ENCODE measurements around the gene NR2F1.

NR2F1 gene

DNA sequence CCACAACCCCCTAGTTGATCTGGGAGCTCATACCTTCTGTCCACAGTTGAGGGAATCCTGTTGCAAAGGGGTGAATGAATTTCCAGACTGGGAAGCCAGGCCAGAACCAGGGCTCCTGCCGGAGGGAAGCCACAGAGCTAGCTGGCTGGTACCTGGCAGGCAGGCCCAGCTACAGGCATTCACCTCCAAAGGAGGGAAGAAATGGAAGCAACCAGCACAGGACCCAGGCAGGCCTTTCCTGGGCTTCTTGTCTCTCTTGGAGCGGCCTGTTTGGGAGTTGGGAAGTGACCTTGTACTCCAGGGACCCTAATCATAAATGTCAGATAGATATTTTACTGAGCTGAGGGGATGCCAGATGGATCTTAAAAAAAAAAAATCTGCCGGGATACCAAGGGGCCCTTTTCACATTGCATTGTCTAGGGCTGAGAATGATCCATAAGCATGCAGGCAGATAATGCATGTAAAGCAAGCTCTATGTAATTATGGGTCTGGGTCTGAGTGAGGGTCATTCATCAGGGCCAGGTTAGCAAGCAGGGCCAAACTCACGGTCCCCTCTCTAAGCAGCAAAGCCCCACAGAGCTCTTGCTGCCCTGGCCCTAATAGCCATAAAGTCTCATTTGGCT is 8.4 kb downstream of the NR2F1 start:
- DNase-seq: no peak

DNA sequence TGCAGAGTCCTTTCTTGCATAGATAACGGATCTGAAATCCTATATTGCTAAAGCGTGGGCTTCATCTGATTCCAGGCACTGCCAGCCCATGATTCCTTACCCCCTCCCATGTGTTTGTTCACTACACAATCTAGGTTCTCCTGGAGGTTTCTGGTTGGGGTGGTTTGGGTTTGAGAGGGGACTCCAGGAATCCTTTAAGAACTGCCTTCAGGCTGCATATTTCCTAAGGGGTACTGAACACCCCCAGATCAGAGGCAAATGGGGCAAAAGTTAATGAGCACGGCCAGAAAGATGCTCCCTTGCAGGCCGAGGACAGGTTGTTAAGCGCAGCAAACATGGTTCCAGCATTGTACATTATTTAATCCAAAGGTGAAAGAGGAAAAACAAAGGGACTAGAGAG is 9.9 kb downstream of the NR2F1 start:
- DNase-seq: no peak

DNA sequence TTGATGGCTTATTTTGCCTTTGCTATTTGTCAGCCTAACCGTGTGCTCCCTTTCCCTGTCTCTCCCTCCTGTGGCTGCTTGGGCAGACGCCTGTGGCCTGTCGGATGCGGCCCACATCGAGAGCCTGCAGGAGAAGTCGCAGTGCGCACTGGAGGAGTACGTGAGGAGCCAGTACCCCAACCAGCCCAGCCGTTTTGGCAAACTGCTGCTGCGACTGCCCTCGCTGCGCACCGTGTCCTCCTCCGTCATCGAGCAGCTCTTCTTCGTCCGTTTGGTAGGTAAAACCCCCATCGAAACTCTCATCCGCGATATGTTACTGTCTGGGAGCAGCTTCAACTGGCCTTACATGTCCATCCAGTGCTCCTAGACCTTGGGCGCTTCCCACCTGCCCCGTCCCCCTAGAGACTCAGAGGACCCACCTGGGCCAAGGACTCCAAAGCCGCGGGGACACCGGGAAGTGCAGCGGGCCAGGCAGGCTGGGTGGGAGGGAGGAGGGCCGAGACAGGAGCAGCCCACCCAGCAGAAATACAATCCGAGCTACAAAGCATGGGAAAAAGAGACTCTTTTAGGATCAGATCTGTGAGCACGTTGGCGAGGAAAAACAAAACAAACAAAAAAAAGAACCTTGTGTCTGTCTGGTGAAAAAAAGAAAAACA is 10.6 kb downstream of the NR2F1 start:
- DNase-seq: no peak

GRCh38 chr5:93594591-93595419 is 11.8 kb downstream of the NR2F1 start:
- no peak for DNase-seq

GRCh38 chr5:93595420-93596147 is 12.6 kb downstream of the NR2F1 start:
- no peak for DNase-seq

GRCh38 chr5:93596310-93596675 is 13.3 kb downstream of the NR2F1 start:
- no peak for DNase-seq

DNA sequence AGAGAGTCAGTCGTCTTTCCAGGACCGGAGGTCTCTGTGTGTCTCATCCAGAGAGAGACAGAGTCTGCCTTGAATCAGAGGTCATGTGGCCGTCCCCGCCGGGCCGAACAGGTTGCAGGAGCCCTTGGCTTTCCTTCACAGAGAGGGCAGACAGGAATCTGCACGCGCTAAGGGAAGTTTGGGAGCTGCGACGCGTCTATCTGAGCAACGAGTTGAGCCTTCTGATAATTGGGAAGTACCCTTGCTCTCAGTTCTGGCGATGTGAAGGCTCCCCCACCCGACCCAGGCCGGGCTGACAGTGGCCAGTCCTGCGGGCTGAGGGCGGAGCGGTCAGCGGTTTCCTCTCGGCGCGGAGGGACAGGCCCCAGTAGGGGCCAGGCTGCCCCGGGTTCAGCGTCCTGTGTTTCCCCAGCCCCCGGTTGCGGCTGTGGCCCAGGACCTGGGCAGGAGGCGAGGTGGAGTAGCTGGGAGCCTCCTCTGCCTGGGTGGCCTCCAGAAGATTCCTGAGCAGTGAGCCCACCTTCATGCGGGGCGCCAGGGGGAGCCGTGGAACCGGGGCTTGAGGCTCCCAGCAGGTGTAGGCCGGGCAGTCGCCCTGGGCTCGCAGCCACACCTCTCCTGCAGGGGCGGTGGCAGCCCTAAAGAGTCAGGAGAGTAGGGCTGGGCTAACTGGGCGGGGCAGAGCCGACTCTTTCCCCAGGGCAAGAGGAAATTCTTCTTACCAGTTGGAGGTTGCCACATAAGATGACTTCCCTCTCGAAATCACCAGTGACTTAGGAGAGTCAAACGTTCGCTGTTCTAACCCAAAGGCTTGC is 13.9 kb downstream of the NR2F1 start:
- DNase-seq: no peak

- DNase-seq: no peak
These were observed 15.3 kb downstream of the NR2F1 start for GRCh38 chr5:93598091-93599000.

- DNase-seq: no peak
These were observed 16.0 kb downstream of the NR2F1 start for GRCh38 chr5:93599001-93599379.

- DNase-seq: no peak
These were observed 16.5 kb downstream of the NR2F1 start for GRCh38 chr5:93599399-93600120.

GRCh38 chr5:93600409-93601070 is 17.5 kb downstream of the NR2F1 start:
- DNase-seq: no peak

GRCh38 chr5:93601071-93601801 is 18.2 kb downstream of the NR2F1 start:
- no peak for DNase-seq

- DNase-seq: peak; percentile 60
These were observed 18.8 kb downstream of the NR2F1 start for GRCh38 chr5:93601802-93602155.

DNA sequence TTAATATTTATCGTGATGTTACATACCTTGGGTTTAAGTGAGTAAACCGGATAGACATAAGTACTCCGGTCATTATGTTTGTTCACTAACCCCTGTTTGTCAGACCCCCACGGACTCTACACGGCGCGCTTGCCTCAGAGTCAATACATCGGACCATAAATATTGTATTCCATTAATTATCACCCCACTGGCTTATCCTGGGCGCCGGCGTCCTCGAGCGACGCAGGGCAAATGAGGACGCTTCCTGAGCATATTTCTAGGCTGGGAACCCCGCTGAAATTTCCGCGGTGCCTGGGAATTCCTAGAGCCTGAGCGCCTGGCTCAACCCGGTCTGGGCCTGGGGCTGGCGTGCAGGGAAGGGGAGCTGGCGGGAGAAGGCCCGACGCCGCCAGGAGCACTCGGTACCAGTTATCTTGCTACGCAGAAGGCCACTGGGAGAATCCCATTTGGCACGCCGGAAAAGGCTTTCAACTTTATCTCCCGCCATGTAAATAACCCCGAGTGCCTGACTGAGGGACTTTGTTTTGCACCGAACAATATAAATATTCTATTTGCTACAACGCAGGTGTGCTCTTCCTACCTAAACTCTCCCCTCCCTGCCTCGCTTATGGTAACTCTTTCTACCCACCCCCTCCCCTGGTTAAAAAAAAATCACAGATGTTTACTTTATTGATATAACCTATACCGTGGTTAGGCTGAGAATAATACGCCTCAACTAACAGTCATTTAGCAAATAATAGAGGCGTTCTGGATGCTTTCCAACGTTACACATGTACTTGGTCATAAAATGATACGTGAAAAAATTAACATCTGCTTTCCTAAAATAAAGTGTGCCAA is 19.4 kb downstream of the NR2F1 start:
- DNase-seq: no peak

DNA sequence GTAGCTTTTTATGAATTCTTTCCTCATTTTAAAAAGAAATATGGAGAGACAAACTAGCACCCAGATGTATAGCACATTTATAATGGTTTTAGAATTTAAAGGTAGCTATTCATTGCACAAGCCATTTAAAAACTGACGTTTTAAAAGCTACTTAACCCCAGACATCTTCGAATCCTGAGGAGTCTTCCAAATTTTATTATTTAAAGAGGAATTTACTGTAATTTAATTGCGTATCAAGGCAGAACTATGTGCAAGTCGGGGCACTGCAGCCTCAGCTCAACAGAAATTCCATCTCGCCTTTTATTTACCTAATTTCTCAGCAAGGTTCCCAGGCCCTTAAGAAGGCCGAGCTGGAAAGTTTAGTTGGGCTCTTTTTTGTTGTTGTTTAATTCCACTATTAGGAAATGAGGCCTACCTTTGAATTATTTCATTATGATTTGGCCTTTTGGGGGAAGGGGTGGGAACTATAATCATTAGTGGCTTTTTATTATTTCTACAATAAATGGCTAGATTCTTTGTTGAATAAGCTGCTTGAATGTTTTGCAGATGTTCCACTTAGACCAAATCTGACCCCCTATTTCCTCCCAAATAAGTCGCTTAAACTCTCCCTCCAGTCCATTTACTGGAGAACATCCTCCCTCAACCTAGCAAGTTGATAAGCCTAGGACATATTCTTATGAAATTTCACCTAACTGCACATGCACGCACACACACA is 20.2 kb downstream of the NR2F1 start:
- DNase-seq: no peak

- DNase-seq: no peak
These were observed 21.0 kb downstream of the NR2F1 start for GRCh38 chr5:93603793-93604643.

Measured in NCI-H524 treated with DMSO at 0.1 percent for 48 hours (cell line).